GM23338 (cell line): Measurements from ENCODE around the gene FOLH1.
"Not testable (repeated sequence)": the region's sequence is repeated elsewhere in the genome, so short reads cannot be mapped to it uniquely, and the experiment has no call there.

Experiments
- CREB1 ChIP-seq: fragments of 250-450 bp; sonication (Bioruptor Pico); IDR thresholded peaks from 2 replicates; pipeline ENCODE4 v1.5.0; 2020; ENCODE audit warnings: low read depth, mild to moderate bottlenecking, moderate library complexity
- ETS1 ChIP-seq: IDR thresholded peaks from 2 replicates; pipeline ENCODE4 v1.6.1; 2016; ENCODE audit warnings: antibody characterized with exemption
- EZH2 ChIP-seq: fragments of 200-600 bp; sonication (generic); IDR thresholded peaks from one replicate; pipeline ENCODE4 v1.8.0; 2017; ENCODE audit warnings: antibody characterized with exemption, mild to moderate bottlenecking, low read depth; ENCODE audit not compliant: unreplicated experiment
- EZH2phosphoT487 ChIP-seq: fragments of 200-600 bp; sonication (generic); IDR thresholded peaks from one replicate; pipeline ENCODE4 v1.8.1; 2018; ENCODE audit warnings: antibody characterized with exemption; ENCODE audit not compliant: unreplicated experiment
- POLR2AphosphoS5 ChIP-seq: IDR thresholded peaks from 2 replicates; pipeline ENCODE4 v1.6.1; 2016; ENCODE audit warnings: antibody characterized with exemption, low read depth
- STAT1 ChIP-seq: IDR thresholded peaks from one replicate; pipeline ENCODE4 v1.6.1; 2016; ENCODE audit warnings: antibody characterized with exemption; ENCODE audit not compliant: unreplicated experiment
- TF ChIP-seq, protein P1 (sequence below), 2 experiments: fragments of 200-600 bp in 1 of 2; sonication (generic) in 1 of 2; conservative IDR thresholded peaks; 2 replicates each; pipeline versions ENCODE4 v1.5.1 to v1.6.1; 2016 to 2017; ENCODE audit warnings: antibody characterized with exemption in 2 of 2, low read depth in 2 of 2, mild to moderate bottlenecking in 2 of 2, moderate library complexity in 1 of 2
- TF ChIP-seq, protein P2 (sequence below): IDR thresholded peaks from one replicate; pipeline ENCODE4 v1.6.1; 2018; ENCODE audit warnings: antibody characterized with exemption; ENCODE audit not compliant: unreplicated experiment

DNA sequence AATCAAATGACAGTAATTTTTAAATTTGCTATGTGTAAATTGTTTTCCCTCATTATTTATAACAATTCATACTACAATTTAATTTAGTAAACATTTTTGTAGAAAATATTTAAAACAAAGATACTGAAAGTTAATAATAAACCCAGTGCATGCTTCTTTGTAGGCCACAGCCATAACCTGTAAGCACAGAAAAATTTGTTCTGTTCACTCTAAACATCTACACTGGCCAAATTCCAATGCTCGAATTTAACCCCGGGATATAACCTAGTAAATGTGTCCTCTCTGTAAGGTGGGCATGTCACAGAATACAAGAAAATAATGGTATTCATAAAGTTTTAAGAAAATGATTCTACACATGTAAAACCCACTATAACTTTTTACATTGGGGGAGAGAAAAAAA, 22.2 kb downstream of the FOLH1 start:
- TF ChIP-seq, protein P1, sequence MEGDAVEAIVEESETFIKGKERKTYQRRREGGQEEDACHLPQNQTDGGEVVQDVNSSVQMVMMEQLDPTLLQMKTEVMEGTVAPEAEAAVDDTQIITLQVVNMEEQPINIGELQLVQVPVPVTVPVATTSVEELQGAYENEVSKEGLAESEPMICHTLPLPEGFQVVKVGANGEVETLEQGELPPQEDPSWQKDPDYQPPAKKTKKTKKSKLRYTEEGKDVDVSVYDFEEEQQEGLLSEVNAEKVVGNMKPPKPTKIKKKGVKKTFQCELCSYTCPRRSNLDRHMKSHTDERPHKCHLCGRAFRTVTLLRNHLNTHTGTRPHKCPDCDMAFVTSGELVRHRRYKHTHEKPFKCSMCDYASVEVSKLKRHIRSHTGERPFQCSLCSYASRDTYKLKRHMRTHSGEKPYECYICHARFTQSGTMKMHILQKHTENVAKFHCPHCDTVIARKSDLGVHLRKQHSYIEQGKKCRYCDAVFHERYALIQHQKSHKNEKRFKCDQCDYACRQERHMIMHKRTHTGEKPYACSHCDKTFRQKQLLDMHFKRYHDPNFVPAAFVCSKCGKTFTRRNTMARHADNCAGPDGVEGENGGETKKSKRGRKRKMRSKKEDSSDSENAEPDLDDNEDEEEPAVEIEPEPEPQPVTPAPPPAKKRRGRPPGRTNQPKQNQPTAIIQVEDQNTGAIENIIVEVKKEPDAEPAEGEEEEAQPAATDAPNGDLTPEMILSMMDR (conservative IDR thresholded peaks at IDR 0.05; ENCODE audit: low read depth in 2 of 2): not testable (repeated sequence)
- TF ChIP-seq EZH2phosphoT487; EZH2; CREB1 (CRISPR knock-in tag); STAT1; POLR2AphosphoS5; ETS1: not testable (repeated sequence)
- TF ChIP-seq, protein P2, sequence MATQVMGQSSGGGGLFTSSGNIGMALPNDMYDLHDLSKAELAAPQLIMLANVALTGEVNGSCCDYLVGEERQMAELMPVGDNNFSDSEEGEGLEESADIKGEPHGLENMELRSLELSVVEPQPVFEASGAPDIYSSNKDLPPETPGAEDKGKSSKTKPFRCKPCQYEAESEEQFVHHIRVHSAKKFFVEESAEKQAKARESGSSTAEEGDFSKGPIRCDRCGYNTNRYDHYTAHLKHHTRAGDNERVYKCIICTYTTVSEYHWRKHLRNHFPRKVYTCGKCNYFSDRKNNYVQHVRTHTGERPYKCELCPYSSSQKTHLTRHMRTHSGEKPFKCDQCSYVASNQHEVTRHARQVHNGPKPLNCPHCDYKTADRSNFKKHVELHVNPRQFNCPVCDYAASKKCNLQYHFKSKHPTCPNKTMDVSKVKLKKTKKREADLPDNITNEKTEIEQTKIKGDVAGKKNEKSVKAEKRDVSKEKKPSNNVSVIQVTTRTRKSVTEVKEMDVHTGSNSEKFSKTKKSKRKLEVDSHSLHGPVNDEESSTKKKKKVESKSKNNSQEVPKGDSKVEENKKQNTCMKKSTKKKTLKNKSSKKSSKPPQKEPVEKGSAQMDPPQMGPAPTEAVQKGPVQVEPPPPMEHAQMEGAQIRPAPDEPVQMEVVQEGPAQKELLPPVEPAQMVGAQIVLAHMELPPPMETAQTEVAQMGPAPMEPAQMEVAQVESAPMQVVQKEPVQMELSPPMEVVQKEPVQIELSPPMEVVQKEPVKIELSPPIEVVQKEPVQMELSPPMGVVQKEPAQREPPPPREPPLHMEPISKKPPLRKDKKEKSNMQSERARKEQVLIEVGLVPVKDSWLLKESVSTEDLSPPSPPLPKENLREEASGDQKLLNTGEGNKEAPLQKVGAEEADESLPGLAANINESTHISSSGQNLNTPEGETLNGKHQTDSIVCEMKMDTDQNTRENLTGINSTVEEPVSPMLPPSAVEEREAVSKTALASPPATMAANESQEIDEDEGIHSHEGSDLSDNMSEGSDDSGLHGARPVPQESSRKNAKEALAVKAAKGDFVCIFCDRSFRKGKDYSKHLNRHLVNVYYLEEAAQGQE: not testable (repeated sequence)
